VCaP (cell line): Measurements from ENCODE around the gene HOXB9.

ENCODE experiments used
- H3K27ac ChIP-seq: fragments of 450-650 bp; 2 replicates; pipeline ENCODE4 v1.5.1; 2017
- CTCF ChIP-seq: fragments of 450-650 bp; conservative IDR thresholded peaks from 2 replicates; pipeline ENCODE4 v1.5.1; 2017; ENCODE audit warnings: mild to moderate bottlenecking, moderate library complexity

HOXB9 gene

GRCh38 chr17:48637323-48638260 is 11.4 kb upstream of the HOXB9 start:
- no peak overlapping the region for H3K27ac ChIP-seq
- no peak for TF ChIP-seq CTCF

- peak; percentile 95 for TF ChIP-seq CTCF
- 0 out of 2 replicates have a peak overlapping the region, but pooled peaks have one; percentile 10 for H3K27ac ChIP-seq
Observed at GRCh38 chr17:48636177-48637018, 10.2 kb upstream of the HOXB9 start.

- no peak for TF ChIP-seq CTCF
- no peak overlapping the region for H3K27ac ChIP-seq
Observed at GRCh38 chr17:48634493-48635208, 8.5 kb upstream of the HOXB9 start.

DNA sequence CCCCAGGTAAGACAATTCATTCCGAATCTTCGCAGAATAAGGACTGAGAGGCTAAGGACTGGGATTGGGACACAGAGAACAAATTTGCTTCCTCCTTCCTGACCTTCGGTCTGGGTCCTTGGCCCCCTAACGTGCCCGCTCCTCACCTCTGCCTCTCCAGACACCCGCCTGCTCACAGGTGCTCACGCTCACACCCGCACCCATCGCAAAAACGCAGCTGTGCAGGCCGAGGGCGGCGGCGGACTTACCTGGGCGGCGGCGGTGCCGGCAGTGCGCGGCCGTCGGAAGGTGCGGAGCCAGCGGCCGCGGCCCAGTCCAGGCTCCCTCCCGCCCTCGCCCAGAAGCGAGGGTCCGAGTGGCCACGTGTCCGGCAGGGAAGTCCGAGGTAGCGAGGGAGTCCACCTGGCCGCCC is 7.1 kb upstream of the HOXB9 start:
- TF ChIP-seq CTCF = no peak
- no peak overlapping the region for H3K27ac ChIP-seq

GRCh38 chr17:48632579-48633265 is 6.6 kb upstream of the HOXB9 start:
- TF ChIP-seq CTCF = no peak
- H3K27ac ChIP-seq = no peak overlapping the region

DNA sequence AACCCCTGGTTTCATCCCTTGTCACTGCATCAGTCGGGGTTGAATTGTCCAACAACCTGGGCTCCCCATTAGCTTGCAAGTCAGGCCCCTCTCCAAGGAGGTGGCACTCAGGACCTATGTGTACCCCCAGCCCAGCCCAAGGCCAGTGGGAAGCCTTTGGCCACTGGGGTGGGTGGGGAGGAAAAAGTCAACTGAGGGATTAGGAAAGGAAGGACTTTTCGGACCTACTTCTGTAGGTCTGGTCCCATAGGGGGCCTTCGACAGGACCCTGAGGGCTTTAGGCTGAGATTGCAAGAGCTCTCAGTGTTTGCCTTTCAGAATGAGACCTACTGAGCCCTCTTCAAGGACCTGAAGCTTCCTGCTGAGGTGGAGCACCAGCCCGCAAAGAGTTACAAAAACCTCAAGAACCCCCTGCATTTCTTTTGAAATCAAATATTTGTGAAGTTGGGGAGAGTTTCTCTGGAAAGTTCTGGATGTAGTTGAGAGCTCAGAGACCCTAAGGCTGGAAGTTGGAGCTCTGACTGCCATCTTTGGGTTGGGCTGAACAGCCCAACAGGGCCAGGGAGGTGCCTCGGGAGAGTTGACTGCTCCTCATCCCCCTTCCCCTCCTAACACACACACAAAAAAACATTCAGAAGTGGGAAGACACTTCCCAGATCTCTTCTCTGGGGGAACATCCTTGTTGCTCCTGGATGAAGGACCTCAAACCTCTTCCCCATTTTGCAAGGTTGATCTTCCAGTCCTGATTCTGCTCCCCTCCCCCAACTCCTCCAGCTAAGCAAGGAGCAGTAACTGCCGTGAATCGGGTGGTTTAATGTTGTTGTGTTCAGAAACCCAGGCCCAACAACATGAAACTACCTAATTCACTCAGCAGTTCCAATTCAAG is 5.8 kb upstream of the HOXB9 start:
- no peak overlapping the region for H3K27ac ChIP-seq
- no peak for TF ChIP-seq CTCF
